HCT116 (cell line): ENCODE data around the gene PSENEN. TPM values are rescaled to one million over a fixed set of nuclear protein-coding genes. Genes with fewer than 3 reads are reported as not detected.
A peak's percentile ranks its signal among the peaks of the same experiment; 100 is the strongest.

Experiments used
- ATAC-seq: fragments of 200-7000 bp; cut with Tn5 transposase; 2 replicates; pipeline ENCODE4 v1.9.1; 2020; ENCODE audit warnings: mild to moderate bottlenecking, moderate library complexity
- BruUV-seq: library from RNA; stranded (reverse); fragments of 400-500 nt; replicated peaks from 2 replicates; lab custom pipeline; 2021; lab: Mats Ljungman, UMichigan
- CTCF ChIA-PET: fragments of 300-600 bp; sonication (Branson Sonifier 250); formaldehyde crosslinking; loops from one replicate; lab custom pipeline; 2021; ENCODE audit warnings: antibody characterized with exemption; lab: Charles Lee
- POLR2A ChIA-PET: fragments of 300-600, 350-600 bp; sonication (Branson Sonifier 250); formaldehyde crosslinking; loops from one replicate; lab custom pipeline; 2021; ENCODE audit warnings: antibody characterized with exemption; lab: Charles Lee
- RAD21 ChIA-PET, 2 experiments: fragments of 300-600 bp; sonication (Branson Sonifier 250); formaldehyde crosslinking; loops; one replicate each; lab custom pipeline; 2023; ENCODE audit warnings: low total read pairs in 2 of 2; ENCODE audit not compliant: uncharacterized antibody in 2 of 2, unreplicated experiment in 2 of 2, low non-redundant PET in 1 of 2; lab: Charles Lee
- DNase-seq: peaks from one replicate; pipeline ENCODE4 v3.0.0-alpha.2; 2010; ENCODE audit warnings: low read depth, low spot score
- H2AFZ ChIP-seq: fragments of 200-600 bp; shearing (Covaris generic), sonication (generic); 2 replicates; pipeline ENCODE4 v1.6.1; 2017; ENCODE audit warnings: low read depth, mixed run types, mixed read lengths, antibody characterized with exemption, low read length; ENCODE audit not compliant: poor library complexity, severe bottlenecking
- H3K27ac ChIP-seq: 2 replicates; pipeline ENCODE4 v1.5.1; 2012; ENCODE audit warnings: low read depth, low read length
- H3K27me3 ChIP-seq: fragments of 200-600 bp; sonication (generic); 2 replicates; pipeline ENCODE4 v1.6.1; 2016; ENCODE audit warnings: mixed run types, low read length, mixed read lengths; ENCODE audit not compliant: insufficient read depth
- H3K36me3 ChIP-seq, 2 experiments: fragments of 200-500 bp in 1 of 2; fragments of 200-600 bp in 1 of 2; sonication (Bioruptor generic) in 1 of 2; sonication (generic) in 1 of 2; 2 replicates each; pipeline versions ENCODE4 v1.5.1 to v1.6.1; 2014 to 2016; ENCODE audit warnings: low read length in 2 of 2, inconsistent platforms in 1 of 2, mixed read lengths in 1 of 2, mixed run types in 1 of 2; ENCODE audit not compliant: insufficient read depth in 2 of 2, control insufficient read depth in 1 of 2
- H3K4me1 ChIP-seq, 2 experiments: fragments of 200-600 bp in 1 of 2; sonication (generic) in 1 of 2; 2 replicates each; pipeline versions ENCODE4 v1.5.1 to v1.6.1; 2012 to 2017; ENCODE audit warnings: low read length in 2 of 2, inconsistent platforms in 1 of 2, mild to moderate bottlenecking in 1 of 2, mixed read lengths in 1 of 2, mixed run types in 1 of 2, moderate library complexity in 1 of 2; ENCODE audit not compliant: insufficient read depth in 2 of 2, control insufficient read depth in 1 of 2
- H3K4me2 ChIP-seq: fragments of 200-600 bp; sonication (generic); 2 replicates; pipeline ENCODE4 v1.6.1; 2017; ENCODE audit warnings: mixed run types, low read length, mixed read lengths
- H3K4me3 ChIP-seq, 2 experiments: fragments of 200-600 bp in 1 of 2; sonication (generic) in 1 of 2; replicated peaks in 1 of 2; 2 replicates each; pipeline ENCODE4 v1.5.1; 2011 to 2016; ENCODE audit warnings: low read length in 2 of 2, control low read depth in 1 of 2, low read depth in 1 of 2, mild to moderate bottlenecking in 1 of 2, mixed read lengths in 1 of 2, mixed run types in 1 of 2
- H3K79me2 ChIP-seq: fragments of 200-600 bp; sonication (generic); 2 replicates; pipeline ENCODE4 v1.6.1; 2017; ENCODE audit warnings: mild to moderate bottlenecking, mixed run types, low read length, moderate library complexity, mixed read lengths; ENCODE audit not compliant: insufficient read depth
- H3K9ac ChIP-seq: fragments of 200-600 bp; sonication (generic); 2 replicates; pipeline ENCODE4 v1.6.1; 2016; ENCODE audit warnings: low read length, mixed read lengths
- H3K9me2 ChIP-seq: fragments of 200-600 bp; sonication (generic), shearing (Covaris generic); 2 replicates; pipeline ENCODE4 v1.6.1; 2017; ENCODE audit warnings: mixed run types, mild to moderate bottlenecking, moderate library complexity; ENCODE audit not compliant: insufficient read depth
- H3K9me3 ChIP-seq, 2 experiments: fragments of 200-500 bp in 1 of 2; fragments of 200-600 bp in 1 of 2; sonication (Bioruptor generic) in 1 of 2; sonication (generic) in 1 of 2; 2 replicates each; pipeline ENCODE4 v1.6.1; 2014 to 2017; ENCODE audit warnings: low read length in 2 of 2, mixed read lengths in 2 of 2, inconsistent platforms in 1 of 2, low read depth in 1 of 2, mild to moderate bottlenecking in 1 of 2, mixed run types in 1 of 2, moderate library complexity in 1 of 2; ENCODE audit not compliant: control insufficient read depth in 1 of 2, insufficient read depth in 1 of 2
- H4K20me1 ChIP-seq: fragments of 200-600 bp; sonication (generic), shearing (Covaris generic); 2 replicates; pipeline ENCODE4 v1.6.1; 2017; ENCODE audit warnings: mixed run types, mild to moderate bottlenecking, moderate library complexity; ENCODE audit not compliant: insufficient read depth
- CBX3 ChIP-seq: IDR thresholded peaks from 2 replicates; pipeline ENCODE4 v1.6.1; 2012; ENCODE audit warnings: low read depth
- CEBPB ChIP-seq: IDR thresholded peaks from 2 replicates; pipeline ENCODE4 v1.6.1; 2012; ENCODE audit warnings: low read depth
- EGR1 ChIP-seq: IDR thresholded peaks from 2 replicates; pipeline ENCODE4 v1.6.1; 2012; ENCODE audit warnings: low read depth
- ELF1 ChIP-seq: IDR thresholded peaks from 2 replicates; pipeline ENCODE4 v1.6.1; 2012; ENCODE audit warnings: low read depth, borderline replicate concordance
- FOSL1 ChIP-seq: IDR thresholded peaks from 2 replicates; pipeline ENCODE4 v1.6.1; 2012; ENCODE audit warnings: low read depth
- POLR2A ChIP-seq: IDR thresholded peaks from 2 replicates; pipeline ENCODE4 v1.7.0; 2011; ENCODE audit warnings: borderline replicate concordance; ENCODE audit not compliant: insufficient read depth, insufficient read length; ENCODE audit errors: extremely low read depth
- YY1 ChIP-seq: IDR thresholded peaks from 2 replicates; pipeline ENCODE4 v1.6.1; 2011; ENCODE audit warnings: low read length, low read depth, moderate library complexity, mild to moderate bottlenecking; ENCODE audit not compliant: insufficient replicate concordance; ENCODE audit errors: extremely low read depth
- ZFX ChIP-seq: fragments of 450-650 bp; IDR thresholded peaks from 2 replicates; pipeline ENCODE4 v1.6.1; 2017
- ZNF274 ChIP-seq: fragments of 200-500 bp; sonication (Bioruptor generic); IDR thresholded peaks from 2 replicates; pipeline ENCODE4 v1.6.1; 2014; ENCODE audit warnings: mild to moderate bottlenecking, low read depth, low read length, inconsistent platforms
- intact Hi-C: fragments of 100-400 bp; cut with micrococcal nuclease; formaldehyde crosslinking; loops from 2 replicates; pipeline ENCODE4 v1.10.0; 2022
- total RNA-seq: library from RNA; stranded (reverse); gene quantifications from one replicate; pipeline ENCODE4 v1.2.1, GENCODE V29; 2021; ENCODE audit not compliant: unreplicated experiment
- TF ChIP-seq, protein P1 (sequence below): IDR thresholded peaks from 2 replicates; pipeline ENCODE4 v1.6.1; 2012
- TF ChIP-seq, protein P2 (sequence below): IDR thresholded peaks from 2 replicates; pipeline ENCODE4 v1.6.1; 2012; ENCODE audit warnings: low read depth
- TF ChIP-seq, protein P3 (sequence below): IDR thresholded peaks from 2 replicates; pipeline ENCODE4 v1.6.1; 2012
- TF ChIP-seq, protein P4 (sequence below): IDR thresholded peaks from 2 replicates; pipeline ENCODE4 v1.6.1; 2011; ENCODE audit warnings: mild to moderate bottlenecking, low read length, moderate library complexity; ENCODE audit not compliant: insufficient replicate concordance; ENCODE audit errors: extremely low read depth

Gene PSENEN
- total RNA-seq, 1 experiment from 2014 or later, result 55.3 TPM

DNA sequence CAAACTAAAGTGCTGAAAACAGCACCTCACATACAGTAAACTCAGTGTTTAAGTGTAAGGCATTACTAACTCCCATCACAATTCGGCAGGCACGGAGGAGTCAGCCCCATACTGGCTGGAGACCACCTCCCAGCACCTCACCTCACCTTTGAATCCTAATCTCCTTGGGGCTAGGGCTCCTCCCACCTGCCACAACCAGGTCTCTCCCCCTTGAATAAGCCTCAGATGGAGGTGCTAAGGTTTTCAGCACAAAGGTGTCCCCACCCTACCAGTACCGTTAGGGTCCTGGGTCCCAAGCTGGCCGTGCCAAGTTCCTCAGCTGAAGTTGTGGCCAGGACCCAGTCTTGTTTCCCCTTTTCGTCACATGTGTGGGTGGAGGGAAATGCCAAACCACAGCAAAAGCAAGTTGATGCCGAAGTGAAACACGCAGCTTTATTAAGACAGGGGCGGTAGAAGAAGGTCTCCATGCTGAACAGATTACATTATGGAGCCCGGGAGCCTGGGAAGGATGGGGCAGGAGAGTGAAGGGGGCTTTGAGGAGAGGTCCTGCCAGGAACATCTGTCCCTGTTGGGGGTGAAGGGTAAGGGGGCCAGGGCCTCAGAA, 3.2 kb upstream of the PSENEN start, which contains the start of gene IGFLR1 (continued):
- TF ChIP-seq POLR2A (no peak), ELF1 (no peak), ZFX (no peak), YY1 (no peak), CEBPB (no peak)
- TF ChIP-seq, protein P1, sequence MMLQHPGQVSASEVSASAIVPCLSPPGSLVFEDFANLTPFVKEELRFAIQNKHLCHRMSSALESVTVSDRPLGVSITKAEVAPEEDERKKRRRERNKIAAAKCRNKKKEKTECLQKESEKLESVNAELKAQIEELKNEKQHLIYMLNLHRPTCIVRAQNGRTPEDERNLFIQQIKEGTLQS, result no peak
- TF ChIP-seq, protein P2, sequence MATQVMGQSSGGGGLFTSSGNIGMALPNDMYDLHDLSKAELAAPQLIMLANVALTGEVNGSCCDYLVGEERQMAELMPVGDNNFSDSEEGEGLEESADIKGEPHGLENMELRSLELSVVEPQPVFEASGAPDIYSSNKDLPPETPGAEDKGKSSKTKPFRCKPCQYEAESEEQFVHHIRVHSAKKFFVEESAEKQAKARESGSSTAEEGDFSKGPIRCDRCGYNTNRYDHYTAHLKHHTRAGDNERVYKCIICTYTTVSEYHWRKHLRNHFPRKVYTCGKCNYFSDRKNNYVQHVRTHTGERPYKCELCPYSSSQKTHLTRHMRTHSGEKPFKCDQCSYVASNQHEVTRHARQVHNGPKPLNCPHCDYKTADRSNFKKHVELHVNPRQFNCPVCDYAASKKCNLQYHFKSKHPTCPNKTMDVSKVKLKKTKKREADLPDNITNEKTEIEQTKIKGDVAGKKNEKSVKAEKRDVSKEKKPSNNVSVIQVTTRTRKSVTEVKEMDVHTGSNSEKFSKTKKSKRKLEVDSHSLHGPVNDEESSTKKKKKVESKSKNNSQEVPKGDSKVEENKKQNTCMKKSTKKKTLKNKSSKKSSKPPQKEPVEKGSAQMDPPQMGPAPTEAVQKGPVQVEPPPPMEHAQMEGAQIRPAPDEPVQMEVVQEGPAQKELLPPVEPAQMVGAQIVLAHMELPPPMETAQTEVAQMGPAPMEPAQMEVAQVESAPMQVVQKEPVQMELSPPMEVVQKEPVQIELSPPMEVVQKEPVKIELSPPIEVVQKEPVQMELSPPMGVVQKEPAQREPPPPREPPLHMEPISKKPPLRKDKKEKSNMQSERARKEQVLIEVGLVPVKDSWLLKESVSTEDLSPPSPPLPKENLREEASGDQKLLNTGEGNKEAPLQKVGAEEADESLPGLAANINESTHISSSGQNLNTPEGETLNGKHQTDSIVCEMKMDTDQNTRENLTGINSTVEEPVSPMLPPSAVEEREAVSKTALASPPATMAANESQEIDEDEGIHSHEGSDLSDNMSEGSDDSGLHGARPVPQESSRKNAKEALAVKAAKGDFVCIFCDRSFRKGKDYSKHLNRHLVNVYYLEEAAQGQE, result no peak
- TF ChIP-seq, protein P3, sequence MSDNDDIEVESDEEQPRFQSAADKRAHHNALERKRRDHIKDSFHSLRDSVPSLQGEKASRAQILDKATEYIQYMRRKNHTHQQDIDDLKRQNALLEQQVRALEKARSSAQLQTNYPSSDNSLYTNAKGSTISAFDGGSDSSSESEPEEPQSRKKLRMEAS, result no peak

DNA sequence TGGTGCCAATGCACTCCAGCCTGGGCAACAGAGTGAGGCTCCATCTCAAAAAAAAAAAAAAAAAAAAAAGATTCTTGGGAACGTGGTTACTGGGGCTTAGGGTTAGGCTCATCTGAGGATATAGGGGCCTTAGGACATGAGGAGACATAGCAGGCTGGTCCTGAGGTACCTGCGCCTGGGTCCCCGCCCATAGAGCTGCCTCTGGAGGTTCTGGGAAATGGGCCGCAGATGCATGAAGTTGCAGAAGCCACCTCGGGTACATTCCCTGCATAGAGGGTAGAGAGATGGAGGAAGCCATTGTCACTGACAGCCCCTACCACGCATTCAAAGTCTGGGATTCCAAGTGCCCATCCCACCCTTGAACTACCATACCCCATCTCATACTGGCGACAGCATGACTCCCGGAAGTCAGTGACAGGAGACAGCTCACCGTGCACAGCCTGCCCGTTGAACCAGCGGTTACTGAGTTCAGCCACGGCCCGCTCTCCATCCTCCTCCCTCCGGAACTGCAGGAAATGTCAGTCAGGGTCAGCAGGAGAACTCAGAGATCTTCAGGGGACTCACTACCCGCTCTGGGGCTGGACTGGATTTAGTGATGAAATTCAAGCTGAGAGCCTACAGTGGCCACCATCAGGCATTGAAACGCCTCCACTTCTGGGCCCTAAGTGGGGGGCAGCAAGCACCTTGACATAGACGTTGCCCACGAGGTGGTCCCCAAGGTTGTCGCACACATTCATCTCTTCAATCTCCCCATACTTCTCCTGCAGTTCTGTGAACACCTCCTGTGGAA, 1.6 kb upstream of the PSENEN start:
- Histone ChIP-seq H3K4me3 (peak overlapping the region; percentile 93 to 99), H3K4me2 (peak overlapping the region; percentile 99), H3K36me3 (no peaks in the 10 kb centered on the region; a peak in 2 of 4 replicates), H3K9ac (no peak overlapping the region), H3K9me2 (no peaks in the 10 kb centered on the region), H3K79me2 (peaks cover 15% of the 10 kb centered on the region), H2AFZ (no peak overlapping the region), H4K20me1 (no peaks in the 10 kb centered on the region), H3K27me3 (no peaks in the 10 kb centered on the region), H3K9me3 (no peaks in the 10 kb centered on the region), H3K27ac (peak overlapping the region; percentile 78), H3K4me1 (peaks cover 29 to 42% of the 10 kb centered on the region in 2 experiments)
- DNase-seq (no peak), ATAC-seq (no peak)
- intact Hi-C loops, result loop anchor here (1.0 kb wide), 1 partner anchor 187 kb away; no protein-coding TSS in a partner anchor
- ChIA-PET POLR2A (interaction anchor here (1.3 to 1.7 kb wide), 2 partner anchors 14 to 17 kb away, joined by 3 to 4 read pairs; no protein-coding TSS in a partner anchor), CTCF (interaction anchor here (2.2 kb wide), 1 partner anchor 76 kb away, joined by 6 read pairs; no protein-coding TSS in a partner anchor), RAD21 (interaction anchor here in 1 of 2 experiments (1.7 kb wide), 1 partner anchor 76 kb away, joined by 6 read pairs; no protein-coding TSS in a partner anchor)
- no TSS peak for BruUV-seq
- TF ChIP-seq YY1, result no peak
- TF ChIP-seq CEBPB, result no peak
- TF ChIP-seq ZNF274, result no peak
- TF ChIP-seq ELF1, result no peak
- TF ChIP-seq, protein P1, result no peak
- TF ChIP-seq EGR1, result no peak
- TF ChIP-seq CBX3, result no peak
- TF ChIP-seq, protein P4, sequence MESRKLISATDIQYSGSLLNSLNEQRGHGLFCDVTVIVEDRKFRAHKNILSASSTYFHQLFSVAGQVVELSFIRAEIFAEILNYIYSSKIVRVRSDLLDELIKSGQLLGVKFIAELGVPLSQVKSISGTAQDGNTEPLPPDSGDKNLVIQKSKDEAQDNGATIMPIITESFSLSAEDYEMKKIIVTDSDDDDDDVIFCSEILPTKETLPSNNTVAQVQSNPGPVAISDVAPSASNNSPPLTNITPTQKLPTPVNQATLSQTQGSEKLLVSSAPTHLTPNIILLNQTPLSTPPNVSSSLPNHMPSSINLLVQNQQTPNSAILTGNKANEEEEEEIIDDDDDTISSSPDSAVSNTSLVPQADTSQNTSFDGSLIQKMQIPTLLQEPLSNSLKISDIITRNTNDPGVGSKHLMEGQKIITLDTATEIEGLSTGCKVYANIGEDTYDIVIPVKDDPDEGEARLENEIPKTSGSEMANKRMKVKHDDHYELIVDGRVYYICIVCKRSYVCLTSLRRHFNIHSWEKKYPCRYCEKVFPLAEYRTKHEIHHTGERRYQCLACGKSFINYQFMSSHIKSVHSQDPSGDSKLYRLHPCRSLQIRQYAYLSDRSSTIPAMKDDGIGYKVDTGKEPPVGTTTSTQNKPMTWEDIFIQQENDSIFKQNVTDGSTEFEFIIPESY, result no peak
- TF ChIP-seq FOSL1, result no peak
- TF ChIP-seq, protein P3, result no peak
